SH-SY5Y (cell line): ENCODE measurements around the gene ICAM2.

Source experiments
- GATA2 ChIP-seq: IDR thresholded peaks from 2 replicates; pipeline ENCODE4 v1.6.1; 2011; ENCODE audit warnings: mild to moderate bottlenecking, low read depth, low read length
- GATA3 ChIP-seq: IDR thresholded peaks from 2 replicates; pipeline ENCODE4 v1.6.1; 2011; ENCODE audit warnings: low read depth, mild to moderate bottlenecking, low read length, moderate library complexity

Gene ICAM2

DNA sequence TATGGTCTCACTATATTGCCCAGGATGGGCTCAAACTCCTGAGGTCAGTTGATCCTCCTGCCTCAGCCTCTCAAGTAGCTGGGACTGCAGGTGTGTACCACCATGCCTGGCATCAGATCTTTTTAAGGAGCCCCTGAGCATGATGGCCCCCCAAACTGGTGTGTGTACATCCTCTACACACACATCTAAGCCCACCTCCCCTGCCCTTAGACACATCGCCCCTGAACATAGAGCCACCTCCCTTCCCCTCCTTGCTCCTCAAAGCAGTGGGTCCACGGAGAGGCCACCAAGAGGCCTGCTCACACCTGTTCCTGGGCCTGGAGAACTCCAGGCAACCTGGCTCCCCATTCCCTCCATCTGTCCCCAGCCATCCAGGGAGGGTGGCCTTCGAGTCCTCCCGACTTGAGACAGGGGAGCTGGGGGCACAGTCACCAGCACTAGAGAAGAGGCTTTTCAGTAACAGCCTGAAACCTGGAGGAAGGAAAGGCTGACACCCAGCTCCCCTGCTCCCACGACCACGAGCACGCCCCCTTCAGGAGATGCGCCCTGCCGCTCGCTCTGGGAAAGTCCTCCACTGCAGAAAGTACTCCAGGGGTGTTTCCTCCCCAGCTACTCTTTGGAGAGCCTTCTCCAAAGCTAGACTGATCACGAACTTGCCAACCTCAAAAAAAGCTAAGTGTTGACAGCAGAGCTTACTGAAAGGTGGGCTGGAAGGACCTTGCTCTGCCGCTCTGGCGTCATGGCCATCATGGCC, 34.9 kb downstream of the ICAM2 start:
- TF ChIP-seq GATA3 (no peak), GATA2 (no peak)

GRCh38 chr17:63984651-63985386, 35.6 kb downstream of the ICAM2 start:
- TF ChIP-seq GATA2 (no peak), GATA3 (no peak)

DNA sequence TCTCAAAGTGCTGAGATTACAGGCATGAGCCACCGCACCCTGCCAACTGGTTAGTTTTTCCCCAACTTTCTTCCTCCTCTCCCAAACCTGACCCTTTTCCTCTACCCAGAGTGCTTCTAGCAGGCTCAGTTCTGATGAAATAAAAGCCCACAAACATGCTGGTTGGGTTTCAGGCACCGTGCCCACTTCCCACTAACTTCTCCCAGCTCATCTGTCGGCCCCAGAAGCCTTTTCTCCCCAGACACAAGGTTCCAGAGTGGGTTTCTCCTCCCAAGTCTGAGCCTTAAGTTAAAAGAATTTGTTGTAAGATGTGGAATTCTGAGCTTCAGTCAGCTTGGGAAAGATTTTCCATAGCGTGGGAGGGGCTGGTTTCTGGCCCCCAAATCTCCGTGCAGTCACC, 36.2 kb downstream of the ICAM2 start:
- no peak for TF ChIP-seq GATA2
- no peak for TF ChIP-seq GATA3

GRCh38 chr17:63983320-63983719, 37.1 kb downstream of the ICAM2 start:
- TF ChIP-seq GATA3: no peak
- no peak for TF ChIP-seq GATA2

DNA sequence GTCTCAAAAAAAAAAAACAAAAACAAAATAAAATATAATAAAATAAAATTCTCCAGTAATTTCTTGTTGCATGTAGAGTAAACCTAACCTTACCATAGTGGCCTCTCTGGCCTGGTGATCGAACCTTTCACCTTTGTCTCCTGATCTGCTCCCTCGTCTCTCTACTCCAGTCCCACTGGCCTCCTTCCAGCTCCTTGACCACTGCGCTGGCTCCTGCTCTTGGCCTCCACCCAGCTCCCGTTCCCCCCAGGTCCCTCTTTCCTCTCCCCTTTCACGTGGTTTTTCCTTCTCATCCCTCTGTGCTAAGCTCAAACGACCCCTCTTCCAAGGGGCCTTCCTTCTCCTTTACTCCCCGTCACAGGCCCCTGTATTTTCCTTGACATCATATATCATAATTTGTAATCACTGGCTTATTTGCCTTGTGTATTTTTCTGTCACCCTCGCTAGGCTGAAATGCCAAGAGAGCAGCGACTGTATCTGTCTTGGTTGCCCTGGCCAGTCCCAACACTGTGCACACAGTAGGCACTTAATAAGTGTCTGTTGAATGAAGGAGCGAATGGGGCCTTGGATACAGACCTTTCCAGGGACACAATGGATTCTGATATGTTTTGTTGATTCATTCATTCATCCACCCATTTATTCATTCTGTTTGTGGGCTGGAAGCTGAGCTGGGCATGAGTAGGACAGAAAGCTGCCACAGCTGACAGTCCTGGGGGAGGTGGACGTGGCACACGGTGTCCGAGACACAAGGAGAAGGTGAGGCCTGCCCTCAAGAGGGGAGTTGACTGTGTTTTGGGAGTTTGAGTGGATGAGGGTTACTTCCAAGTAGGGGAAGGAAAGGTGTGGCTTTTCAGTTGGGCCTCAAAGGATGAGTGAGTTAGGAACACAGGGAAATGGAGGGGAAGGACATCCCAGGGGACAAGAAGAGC, 41.9 kb downstream of the ICAM2 start:
- TF ChIP-seq GATA3: no peak
- TF ChIP-seq GATA2: no peak

- no peak for TF ChIP-seq GATA3
Measured at GRCh38 chr17:63976702-63977101, 43.7 kb downstream of the ICAM2 start.

DNA sequence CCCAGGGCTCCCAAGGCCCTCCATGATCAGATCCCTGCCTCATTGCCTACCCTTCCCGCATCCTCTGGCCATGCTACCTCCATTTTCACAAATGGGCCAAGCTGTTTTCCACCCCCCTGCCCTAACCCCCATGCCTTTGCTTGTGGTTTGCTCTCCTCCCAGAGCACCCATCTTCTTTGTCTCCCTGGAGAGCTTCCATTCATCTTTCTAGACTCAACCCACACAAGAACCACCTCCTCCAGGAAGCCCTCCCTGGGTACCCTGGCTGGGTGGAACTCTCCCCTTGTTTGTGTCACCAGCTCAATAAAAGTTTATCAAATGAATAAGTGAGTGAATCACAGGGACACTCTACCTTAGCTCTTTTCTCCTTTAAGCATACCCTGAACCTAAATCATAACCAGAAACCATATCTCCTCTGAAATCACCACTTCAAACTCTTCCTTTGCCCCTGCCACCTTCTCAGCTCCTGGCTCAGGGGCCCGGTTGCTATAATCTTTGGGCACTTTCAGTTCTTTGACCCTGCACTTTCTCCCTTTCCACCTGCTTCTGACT, 44.8 kb downstream of the ICAM2 start:
- TF ChIP-seq GATA3 (no peak), GATA2 (no peak)

DNA sequence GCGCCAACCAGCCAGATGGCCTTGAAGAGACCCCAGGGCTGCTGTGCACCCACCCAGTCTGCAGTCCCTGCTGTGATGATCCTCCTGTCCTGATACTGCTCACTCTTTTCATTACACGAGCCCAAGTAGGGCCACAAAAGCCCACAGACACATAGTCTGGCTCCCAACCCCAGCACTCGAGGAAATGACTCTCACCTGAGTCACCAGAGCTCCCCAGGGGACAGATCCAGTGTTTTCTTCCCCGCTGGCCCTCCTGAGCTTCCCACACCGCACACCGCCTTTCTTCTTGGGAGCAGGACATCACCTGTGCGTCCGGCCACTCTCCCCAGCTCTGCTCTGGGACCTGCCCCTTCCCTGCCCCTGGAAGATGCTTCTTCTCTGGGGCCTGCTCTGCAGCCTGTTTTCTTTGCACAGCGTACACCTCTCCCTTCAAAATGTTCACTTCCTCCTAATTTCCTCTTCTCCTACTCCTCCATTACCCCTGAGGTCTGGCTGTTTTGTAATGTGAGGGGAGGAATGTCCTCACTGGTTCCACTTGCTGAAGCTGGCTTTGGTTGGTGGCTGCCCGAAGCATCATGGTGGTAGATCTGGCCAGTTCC, 45.7 kb downstream of the ICAM2 start:
- TF ChIP-seq GATA3: no peak
- TF ChIP-seq GATA2: no peak

DNA sequence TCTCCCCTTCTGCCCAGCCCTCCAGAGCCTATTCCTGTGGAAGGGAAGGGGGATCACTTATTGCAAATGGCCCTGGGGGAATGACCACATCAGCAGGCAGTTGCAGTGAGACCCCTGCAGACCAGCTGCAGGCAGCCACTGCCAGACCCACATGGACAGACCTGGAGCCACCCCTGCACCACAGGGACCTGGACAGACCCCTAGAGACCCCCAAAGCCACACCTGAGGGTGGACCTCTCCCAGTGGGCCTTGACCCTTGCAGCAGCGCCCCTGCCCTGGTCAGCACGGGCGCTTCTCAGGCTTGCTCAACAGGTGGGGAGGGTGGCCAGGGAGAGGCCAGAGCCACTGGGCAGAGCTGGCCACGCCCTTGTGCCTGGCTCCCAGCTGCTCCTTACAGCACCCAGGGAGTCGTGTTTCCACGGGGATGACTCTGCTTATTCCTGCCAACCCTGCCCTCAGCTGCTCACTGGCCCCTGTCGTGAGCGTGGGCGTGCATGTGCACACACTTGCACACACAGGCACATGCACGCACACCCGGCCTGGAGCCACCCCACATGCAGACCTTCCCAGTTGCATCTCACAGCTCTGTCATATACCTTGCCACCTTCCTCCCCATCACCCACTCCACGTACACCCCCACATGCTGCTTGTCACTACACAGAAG, 46.4 kb downstream of the ICAM2 start:
- TF ChIP-seq GATA3: no peak
- TF ChIP-seq GATA2: no peak

GRCh38 chr17:63973247-63973646, 47.2 kb downstream of the ICAM2 start:
- no peak for TF ChIP-seq GATA2
- no peak for TF ChIP-seq GATA3

GRCh38 chr17:63972796-63973195, 47.6 kb downstream of the ICAM2 start, which contains the start of gene SCN4A:
Gene SCN4A (minus strand): TSS chr17:63972918. CDS start chr17:63972841, 77 bp downstream.
- TF ChIP-seq GATA3 (no peak), GATA2 (no peak)

DNA sequence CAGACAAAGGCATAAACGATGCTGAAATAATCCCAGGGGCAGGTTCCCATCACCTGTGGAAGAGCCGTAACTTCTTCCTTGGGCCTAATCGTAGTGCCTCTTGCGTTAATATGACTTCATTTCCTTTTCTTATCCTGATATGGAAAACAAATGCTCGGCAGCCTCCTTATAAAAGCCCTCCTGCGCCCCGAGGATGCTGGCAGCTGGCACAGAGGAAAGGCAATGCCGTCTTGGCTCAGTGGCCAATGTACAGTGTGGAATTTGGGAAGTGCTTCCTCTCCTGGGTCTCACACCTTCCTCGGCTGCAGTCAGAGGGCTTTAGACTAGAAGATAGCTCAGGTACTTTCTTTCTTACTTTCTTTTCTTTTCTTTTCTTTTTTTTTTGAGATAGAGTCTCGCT, 51.2 kb downstream of the ICAM2 start:
- TF ChIP-seq GATA3 (no peak), GATA2 (no peak)

DNA sequence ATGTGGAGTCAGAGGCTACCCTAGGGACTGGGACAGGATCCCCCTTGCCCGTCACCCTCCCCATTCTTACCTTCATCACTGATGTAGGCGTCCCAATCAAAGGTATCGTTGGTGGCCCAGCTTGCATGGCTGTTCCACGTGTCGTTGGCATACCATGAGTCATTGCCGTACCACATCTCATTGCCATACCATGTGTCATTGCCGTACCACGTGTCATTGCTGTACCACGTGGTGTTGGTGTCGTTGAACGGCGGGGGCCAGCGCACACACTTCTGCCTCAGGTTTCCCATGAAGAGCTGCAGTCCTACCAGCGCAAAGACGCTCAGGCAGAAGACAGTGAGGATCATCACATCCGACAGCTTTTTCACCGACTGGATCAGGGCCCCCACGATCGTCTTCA, 52.5 kb downstream of the ICAM2 start:
- no peak for TF ChIP-seq GATA2
- TF ChIP-seq GATA3: no peak
